Thoracic aorta (tissue), 2 donors: Measurements from ENCODE around the gene MTUS2. TPM values are rescaled to one million over a fixed set of nuclear protein-coding genes. Genes with fewer than 3 reads are reported as not detected.

Source experiments
- ATAC-seq: fragments of 150-250 bp; one replicate; pipeline ENCODE4 v1.8.0; 2017; ENCODE audit warnings: low read depth; ENCODE audit not compliant: insufficient number of reproducible peaks, low FRiP score
- DNase-seq: peaks from one replicate; pipeline ENCODE4 v3.0.0-alpha.2; 2020; ENCODE audit warnings: low spot score
- H3K27ac ChIP-seq, 2 donors: fragments of 200-600 bp; sonication (generic); 1 replicate in 1 of 2; 2 replicates in 1 of 2; pipeline ENCODE4 v1.5.1; 2016; ENCODE audit warnings: mild to moderate bottlenecking in 2 of 2, moderate library complexity in 2 of 2
- H3K27me3 ChIP-seq: fragments of 200-600 bp; sonication (generic); replicated peaks from 2 replicates; pipeline ENCODE4 v1.6.0; 2016; ENCODE audit warnings: mild to moderate bottlenecking; ENCODE audit not compliant: insufficient read depth
- H3K36me3 ChIP-seq: fragments of 200-600 bp; sonication (generic); one replicate; pipeline ENCODE4 v1.5.1; 2016
- H3K4me1 ChIP-seq, 2 donors: fragments of 200-600 bp; sonication (generic); 1 replicate in 1 of 2; 2 replicates in 1 of 2; pipeline versions ENCODE4 v1.5.1 to v1.6.0; 2016; ENCODE audit warnings: low read depth in 2 of 2, mild to moderate bottlenecking in 1 of 2; ENCODE audit not compliant: control insufficient read depth in 1 of 2
- H3K4me3 ChIP-seq: fragments of 200-600 bp; sonication (generic); 2 replicates; pipeline ENCODE4 v1.5.1; 2016; ENCODE audit warnings: mild to moderate bottlenecking
- H3K9me3 ChIP-seq: fragments of 200-600 bp; sonication (generic); 2 replicates; pipeline ENCODE4 v1.5.1; 2016
- total RNA-seq, 2 donors: library from RNA; depleted of rRNA; stranded (reverse); fragments of >200 nt; gene quantifications; one replicate each; pipeline versions ENCODE4 v1.1.0 to v1.2.3, GENCODE V29; 2016
- TF ChIP-seq, protein P1 (sequence below): fragments of 200-600 bp; sonication (generic); IDR thresholded peaks from one replicate; pipeline ENCODE4 v1.5.1; 2019; ENCODE audit warnings: antibody characterized with exemption

Gene MTUS2
- total RNA-seq, 2 donors from 2014 or later = 14.9 to 26.4 TPM

DNA sequence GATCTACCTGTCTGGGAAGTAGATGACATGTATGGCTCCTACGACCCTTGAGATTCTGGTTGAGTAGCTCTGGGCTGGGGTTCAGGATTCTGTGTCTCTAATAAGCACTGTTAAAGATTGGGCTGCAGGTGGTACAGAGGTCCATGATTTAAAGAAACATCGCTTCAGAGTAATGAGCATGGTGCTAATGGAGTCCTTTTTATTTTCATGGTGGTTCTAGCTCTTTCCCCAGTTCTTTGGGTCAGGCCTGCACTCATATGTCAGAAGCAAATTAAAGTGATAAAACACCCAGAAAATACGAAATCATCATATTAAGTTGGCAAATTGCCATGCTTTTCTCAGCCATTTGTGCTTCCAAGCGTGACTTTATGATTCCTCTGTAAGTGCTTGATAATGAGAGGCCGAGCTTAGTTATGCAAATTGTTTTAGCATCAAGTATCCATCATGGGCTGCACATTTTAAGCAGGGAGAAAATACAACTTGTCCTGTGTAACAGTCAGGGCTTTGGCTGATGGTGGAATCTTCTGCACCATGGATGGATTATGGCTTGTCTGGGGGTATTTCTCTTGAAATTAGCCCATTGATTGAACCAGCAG lies 45.1 kb downstream of the MTUS2 start:
- TF ChIP-seq, protein P1, sequence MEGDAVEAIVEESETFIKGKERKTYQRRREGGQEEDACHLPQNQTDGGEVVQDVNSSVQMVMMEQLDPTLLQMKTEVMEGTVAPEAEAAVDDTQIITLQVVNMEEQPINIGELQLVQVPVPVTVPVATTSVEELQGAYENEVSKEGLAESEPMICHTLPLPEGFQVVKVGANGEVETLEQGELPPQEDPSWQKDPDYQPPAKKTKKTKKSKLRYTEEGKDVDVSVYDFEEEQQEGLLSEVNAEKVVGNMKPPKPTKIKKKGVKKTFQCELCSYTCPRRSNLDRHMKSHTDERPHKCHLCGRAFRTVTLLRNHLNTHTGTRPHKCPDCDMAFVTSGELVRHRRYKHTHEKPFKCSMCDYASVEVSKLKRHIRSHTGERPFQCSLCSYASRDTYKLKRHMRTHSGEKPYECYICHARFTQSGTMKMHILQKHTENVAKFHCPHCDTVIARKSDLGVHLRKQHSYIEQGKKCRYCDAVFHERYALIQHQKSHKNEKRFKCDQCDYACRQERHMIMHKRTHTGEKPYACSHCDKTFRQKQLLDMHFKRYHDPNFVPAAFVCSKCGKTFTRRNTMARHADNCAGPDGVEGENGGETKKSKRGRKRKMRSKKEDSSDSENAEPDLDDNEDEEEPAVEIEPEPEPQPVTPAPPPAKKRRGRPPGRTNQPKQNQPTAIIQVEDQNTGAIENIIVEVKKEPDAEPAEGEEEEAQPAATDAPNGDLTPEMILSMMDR = no peak

GRCh38 chr13:28865951-28866350 lies 45.8 kb downstream of the MTUS2 start:
- no peak for DNase-seq
- Histone ChIP-seq H3K4me1 (peaks cover 6 to 27% of the 10 kb centered on the region in 2 donors), H3K9me3 (no peaks in the 10 kb centered on the region), H3K27ac (peak overlapping the region in 1 of 2 donors; percentile 12), H3K4me3 (no peak overlapping the region), H3K27me3 (no peaks in the 10 kb centered on the region), H3K36me3 (no peaks in the 10 kb centered on the region)
- TF ChIP-seq, protein P1 = no peak
- ATAC-seq = no peak

More for the DNA sequence above, 45.1 kb downstream of the MTUS2 start:
- Histone ChIP-seq H3K36me3 (no peaks in the 10 kb centered on the region), H3K4me1 (peaks cover 6 to 34% of the 10 kb centered on the region in 2 donors), H3K27me3 (no peaks in the 10 kb centered on the region), H3K4me3 (no peak overlapping the region), H3K9me3 (no peaks in the 10 kb centered on the region), H3K27ac (no peak overlapping the region)
- ATAC-seq = no peak
- DNase-seq = no peak

DNA sequence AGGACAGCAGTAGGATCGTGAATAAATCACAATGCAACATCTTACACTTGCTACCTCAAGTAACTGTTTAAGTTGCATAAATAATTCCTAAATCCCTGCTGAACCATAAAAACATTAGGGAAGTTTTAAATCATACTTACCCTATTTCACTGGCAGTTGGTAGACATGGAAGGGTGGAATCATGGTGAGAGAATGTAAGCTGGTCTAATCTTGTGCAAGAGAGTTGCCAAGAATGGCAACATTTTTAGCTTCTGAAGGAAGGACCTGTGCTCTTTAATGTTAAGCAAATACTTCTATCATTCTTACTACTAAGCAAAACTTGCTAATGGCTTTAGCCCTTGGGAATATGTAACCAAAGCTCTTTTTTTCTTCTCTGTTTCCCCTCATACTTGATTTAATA lies 46.8 kb downstream of the MTUS2 start:
- DNase-seq = no peak
- H3K36me3 ChIP-seq = no peaks in the 10 kb centered on the region
- H3K4me1 ChIP-seq = peaks cover 6 to 26% of the 10 kb centered on the region in 2 donors
- no peaks in the 10 kb centered on the region for H3K9me3 ChIP-seq
- H3K27me3 ChIP-seq = no peaks in the 10 kb centered on the region
- no peak for ATAC-seq
- TF ChIP-seq, protein P1 = no peak
- no peak overlapping the region for H3K4me3 ChIP-seq
- no peak overlapping the region for H3K27ac ChIP-seq

DNA sequence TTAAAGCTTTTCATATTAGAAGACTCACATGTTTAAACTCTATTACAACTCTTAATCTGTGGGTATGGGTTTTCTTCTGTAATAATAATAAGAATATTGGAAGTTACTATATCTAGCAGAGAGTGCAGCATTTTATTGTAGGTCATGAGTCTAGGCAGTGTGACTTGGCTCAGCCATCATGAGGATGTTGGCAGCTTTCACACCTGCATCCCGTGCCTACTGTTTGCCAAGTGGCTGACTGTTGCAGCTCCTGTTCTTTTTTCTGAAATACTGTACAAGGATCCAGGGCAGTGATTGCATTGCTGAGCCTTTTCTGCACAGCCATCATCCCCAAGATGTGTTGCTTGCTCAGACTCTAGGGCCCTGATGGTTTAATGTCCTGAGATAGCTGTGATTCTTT lies 47.4 kb downstream of the MTUS2 start:
- Histone ChIP-seq H3K27ac (no peak overlapping the region), H3K4me3 (no peak overlapping the region), H3K4me1 (peaks cover 6 to 26% of the 10 kb centered on the region in 2 donors), H3K27me3 (no peaks in the 10 kb centered on the region), H3K36me3 (no peaks in the 10 kb centered on the region), H3K9me3 (peaks cover 4% of the 10 kb centered on the region)
- no peak for ATAC-seq
- TF ChIP-seq, protein P1 = no peak
- no peak for DNase-seq

- H3K27me3 ChIP-seq = no peaks in the 10 kb centered on the region
- TF ChIP-seq, protein P1 = no peak
- no peak overlapping the region for H3K27ac ChIP-seq
- no peak overlapping the region for H3K4me3 ChIP-seq
- H3K36me3 ChIP-seq = no peaks in the 10 kb centered on the region
- peaks cover 7% of the 10 kb centered on the region for H3K9me3 ChIP-seq
- H3K4me1 ChIP-seq = peaks cover 0 to 7% of the 10 kb centered on the region in 2 donors
- DNase-seq (no peak), ATAC-seq (no peak)
These were observed 52.5 kb downstream of the MTUS2 start for GRCh38 chr13:28872427-28873176.
